HG03432 (cell line): ENCODE measurements around the gene VAV2.

Experiments
- ATAC-seq: cut with Tn5 transposase; IDR thresholded peaks from one replicate; pipeline ENCODE4 v1.9.1; 2021; ENCODE audit warnings: mild to moderate bottlenecking, moderate library complexity; ENCODE audit not compliant: unreplicated experiment

Gene VAV2

GRCh38 chr9:134027561-134027960 is 35.4 kb upstream of the VAV2 start:
- no peak for ATAC-seq

- ATAC-seq = no peak
Observed at GRCh38 chr9:134026981-134027380, 34.9 kb upstream of the VAV2 start.

GRCh38 chr9:134026581-134026980 is 34.5 kb upstream of the VAV2 start:
- ATAC-seq = no peak

- peak; percentile 38 for ATAC-seq
Observed at GRCh38 chr9:134025606-134026541, 33.8 kb upstream of the VAV2 start.

- peak; percentile 88 for ATAC-seq
Observed at GRCh38 chr9:134024828-134025605, 32.9 kb upstream of the VAV2 start, which contains the start of gene BRD3OS. BRD3OS (plus strand) TSS chr9:134025481; CDS start chr9:134026748, 1,267 bp downstream.

- ATAC-seq = no peak
Observed at GRCh38 chr9:134024214-134024792, 32.2 kb upstream of the VAV2 start.

- ATAC-seq = no peak
Observed at GRCh38 chr9:134014946-134015345, 22.8 kb upstream of the VAV2 start.

GRCh38 chr9:134011401-134011800 is 19.3 kb upstream of the VAV2 start:
- ATAC-seq = no peak

- no peak for ATAC-seq
Observed at GRCh38 chr9:134010310-134011173, 18.4 kb upstream of the VAV2 start.

GRCh38 chr9:134007571-134007970 is 15.4 kb upstream of the VAV2 start:
- ATAC-seq = no peak

GRCh38 chr9:134007150-134007549 is 15.0 kb upstream of the VAV2 start:
- ATAC-seq = no peak

GRCh38 chr9:134005381-134005780 is 13.3 kb upstream of the VAV2 start:
- ATAC-seq = no peak

GRCh38 chr9:134004881-134005280 is 12.8 kb upstream of the VAV2 start:
- ATAC-seq = no peak

- ATAC-seq = no peak
Observed at GRCh38 chr9:134004131-134004873, 12.2 kb upstream of the VAV2 start.

GRCh38 chr9:134003237-134003636 is 11.1 kb upstream of the VAV2 start:
- ATAC-seq = no peak

GRCh38 chr9:134002796-134003195 is 10.7 kb upstream of the VAV2 start:
- no peak for ATAC-seq

- ATAC-seq = no peak
Observed at GRCh38 chr9:133999851-134000265, 7.7 kb upstream of the VAV2 start.

- no peak for ATAC-seq
Observed at GRCh38 chr9:133998915-133999595, 6.9 kb upstream of the VAV2 start.

- ATAC-seq = no peak
Observed at GRCh38 chr9:133997584-133997983, 5.5 kb upstream of the VAV2 start.
